ENCODE data around the gene FLVCR1.
"Not testable (repeated sequence)": the region's sequence is repeated elsewhere in the genome, so short reads cannot be mapped to it uniquely, and the experiment has no call there.

FLVCR1 gene

DNA sequence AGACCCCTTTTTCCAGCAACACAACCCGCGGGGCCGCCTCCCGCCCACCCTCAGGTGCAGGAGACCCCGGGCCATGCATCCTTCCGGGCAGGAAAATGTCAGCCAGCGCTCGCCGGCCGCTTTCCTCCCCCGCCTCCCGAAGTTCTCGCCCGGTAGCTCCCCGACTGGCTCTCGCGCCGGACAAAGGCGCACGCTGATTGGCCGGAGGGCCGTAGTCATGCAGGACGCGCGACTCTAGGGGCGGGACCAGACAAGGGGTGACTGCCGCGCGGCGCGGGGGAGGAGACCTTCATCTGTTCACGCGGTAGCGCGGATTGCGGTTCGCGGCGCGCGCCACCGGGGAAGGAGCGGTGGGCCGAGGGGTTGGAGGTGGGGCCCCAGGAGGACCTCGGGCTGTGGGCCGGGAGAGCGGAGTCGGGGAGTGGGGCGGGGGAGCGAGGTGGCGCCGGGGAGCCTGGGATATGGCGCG, at the start of gene FLVCR1:
Gene FLVCR1 (plus strand): TSS at position 284 of the 469 bp plus-strand sequence. CDS start 178 bp downstream, at position 462.
- DNase-seq, result peak; percentile 90

DNA sequence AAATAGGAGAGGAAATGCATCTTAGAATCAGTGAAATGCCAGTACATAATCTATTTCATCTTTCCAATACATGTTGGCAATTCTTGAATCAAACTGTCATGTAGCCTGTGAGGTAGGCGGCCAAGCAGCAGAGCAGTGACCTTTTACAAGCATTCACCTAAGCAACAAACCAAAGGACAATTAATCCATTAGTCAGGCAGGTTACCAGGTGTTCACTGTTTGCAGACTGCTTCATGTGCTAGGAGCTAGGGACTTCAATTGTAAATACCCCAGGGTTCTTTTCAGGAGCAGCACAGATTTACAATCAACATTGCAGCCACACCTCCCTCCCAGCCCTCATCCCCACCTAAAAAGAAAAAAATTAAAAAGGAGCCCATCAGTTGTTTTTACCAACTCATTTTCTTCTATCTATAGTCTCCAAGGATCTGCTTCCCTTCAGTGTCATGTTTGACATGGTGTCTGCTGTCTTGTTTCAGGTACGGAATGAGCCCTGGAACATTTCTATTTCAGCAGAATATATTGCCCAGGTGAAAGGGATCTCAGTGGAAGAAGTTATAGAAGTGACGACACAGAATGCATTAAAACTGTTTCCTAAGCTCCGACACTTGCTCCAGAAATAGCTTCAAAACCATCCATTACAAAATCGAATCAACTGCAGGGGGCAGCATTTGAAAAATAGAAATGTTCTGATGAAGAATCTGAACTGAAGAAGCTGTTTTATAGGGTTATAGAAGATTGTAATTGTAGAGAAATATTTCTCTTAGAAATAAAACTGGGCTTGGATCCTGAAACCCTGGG, 43.3 kb upstream of the FLVCR1 start:
- no peak for DNase-seq

DNA sequence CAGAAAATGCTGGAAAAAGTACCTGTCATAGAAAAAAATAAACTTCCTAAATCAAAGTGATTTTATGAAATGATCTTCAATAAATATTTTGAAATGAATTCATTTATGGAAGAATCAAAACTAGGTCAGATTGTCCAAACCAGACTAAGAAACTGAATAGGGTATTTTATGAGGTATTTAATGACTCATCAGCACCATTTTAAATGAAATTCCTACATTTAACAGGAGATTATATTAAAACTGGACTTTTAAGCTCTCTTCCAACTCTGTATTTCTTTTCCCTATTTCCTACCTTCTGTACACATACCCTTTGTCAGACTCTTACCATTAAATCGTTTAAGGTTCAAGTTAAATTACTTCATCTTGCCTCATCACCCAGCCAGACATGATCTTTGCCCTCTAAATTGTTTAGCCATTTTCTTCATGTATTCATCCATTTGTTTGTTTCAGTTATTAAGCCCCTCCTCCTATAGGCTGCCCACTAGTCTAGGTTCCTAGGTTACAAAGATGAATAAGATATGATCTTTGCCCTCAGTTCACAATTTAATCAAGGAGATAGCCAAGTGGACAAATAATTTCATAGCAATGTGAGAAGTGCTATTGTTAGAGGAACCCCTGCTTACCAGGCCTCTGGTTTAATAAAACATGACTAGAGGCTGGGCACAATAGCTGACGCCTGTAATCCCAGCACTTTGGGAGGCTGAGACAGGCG, 41.4 kb upstream of the FLVCR1 start:
- no peak for DNase-seq

DNA sequence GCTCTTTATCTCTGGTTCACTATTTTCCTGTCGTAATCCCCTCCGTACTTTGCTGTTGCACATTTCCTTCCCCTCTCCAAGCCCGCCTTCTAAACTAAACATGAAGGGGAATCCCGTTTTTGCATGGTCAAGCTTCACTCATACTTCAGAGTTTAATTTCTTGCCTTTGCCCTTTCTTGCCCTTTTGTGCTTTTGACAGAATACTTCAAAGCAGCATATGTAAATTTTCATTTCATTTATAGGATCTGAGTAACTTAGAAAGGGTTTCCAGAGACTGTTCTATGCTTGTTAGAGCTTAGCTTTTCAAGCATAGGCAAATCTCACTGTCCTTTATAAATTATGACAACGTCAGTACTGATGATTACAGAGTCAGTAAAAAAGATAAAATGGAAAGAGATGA, 38.3 kb upstream of the FLVCR1 start:
- no peak for DNase-seq

GRCh38 chr1:212820969-212821368, 37.1 kb upstream of the FLVCR1 start:
- no peak for DNase-seq

DNA sequence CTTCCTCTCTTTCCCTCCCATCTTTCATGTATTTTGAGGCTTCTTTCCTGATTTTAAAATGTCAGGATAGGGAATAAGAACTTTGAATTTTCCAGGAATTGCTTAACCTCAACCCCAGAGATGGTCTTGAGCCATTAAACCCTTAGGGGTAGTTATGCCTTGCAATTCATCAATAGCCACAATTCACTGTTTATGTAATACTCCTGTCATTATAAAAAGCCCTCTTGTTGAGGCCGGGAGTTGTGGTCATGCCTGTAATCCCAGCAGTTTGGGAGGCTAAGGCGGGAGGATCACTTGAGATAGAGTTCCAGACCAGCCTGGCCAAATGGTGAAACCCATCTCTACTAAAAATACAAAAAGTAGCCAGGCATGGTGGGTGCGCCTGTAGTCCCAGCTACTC, 35.1 kb upstream of the FLVCR1 start:
- DNase-seq, result no peak

GRCh38 chr1:212824201-212824600, 33.9 kb upstream of the FLVCR1 start:
- no peak for DNase-seq

- no peak for DNase-seq
Measured at GRCh38 chr1:212825798-212826452, 32.1 kb upstream of the FLVCR1 start.

GRCh38 chr1:212827171-212827776, 30.8 kb upstream of the FLVCR1 start:
- no peak for DNase-seq

- DNase-seq, result no peak
Measured at GRCh38 chr1:212827831-212828278, 30.2 kb upstream of the FLVCR1 start.

DNA sequence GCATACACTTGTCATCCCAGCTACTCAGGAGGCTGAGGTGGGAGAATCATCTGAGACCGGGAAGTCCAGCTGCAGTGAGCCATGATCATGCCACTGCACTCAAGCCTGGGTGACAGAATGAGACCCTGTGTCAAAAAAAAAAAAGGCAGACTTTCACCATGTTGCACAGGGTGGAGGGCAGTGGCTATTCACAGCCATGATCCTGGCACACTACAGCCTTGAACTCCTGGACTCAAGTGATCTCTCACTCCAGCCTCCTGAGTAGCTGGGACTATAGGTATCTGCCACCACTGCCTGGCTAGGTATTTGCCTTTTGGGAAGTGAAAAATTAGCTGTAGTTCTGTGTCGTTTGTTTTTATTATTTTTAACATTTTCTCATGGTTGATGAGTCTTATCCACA, 29.7 kb upstream of the FLVCR1 start:
- no peak for DNase-seq

GRCh38 chr1:212833211-212834207, 24.6 kb upstream of the FLVCR1 start:
- not testable (repeated sequence) for DNase-seq

DNA sequence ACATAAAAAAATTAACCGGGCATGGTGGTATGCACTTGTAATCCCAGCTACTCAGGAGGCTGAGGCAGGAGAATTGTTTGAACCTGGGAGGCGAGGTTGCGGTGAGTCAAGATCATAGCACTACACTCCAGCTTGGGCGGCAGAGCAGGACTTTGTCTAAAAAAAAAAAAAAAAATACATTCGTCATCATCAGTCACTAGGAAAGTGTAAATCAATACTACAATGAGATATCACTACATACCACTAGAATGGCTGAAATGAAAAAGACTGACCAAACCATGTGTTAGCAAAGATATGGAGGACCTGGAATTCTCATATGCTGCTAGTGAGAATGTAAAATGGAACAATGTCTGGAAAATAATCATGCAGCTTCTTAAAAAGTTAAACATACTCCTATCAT, 19.9 kb upstream of the FLVCR1 start:
- no peak for DNase-seq

DNA sequence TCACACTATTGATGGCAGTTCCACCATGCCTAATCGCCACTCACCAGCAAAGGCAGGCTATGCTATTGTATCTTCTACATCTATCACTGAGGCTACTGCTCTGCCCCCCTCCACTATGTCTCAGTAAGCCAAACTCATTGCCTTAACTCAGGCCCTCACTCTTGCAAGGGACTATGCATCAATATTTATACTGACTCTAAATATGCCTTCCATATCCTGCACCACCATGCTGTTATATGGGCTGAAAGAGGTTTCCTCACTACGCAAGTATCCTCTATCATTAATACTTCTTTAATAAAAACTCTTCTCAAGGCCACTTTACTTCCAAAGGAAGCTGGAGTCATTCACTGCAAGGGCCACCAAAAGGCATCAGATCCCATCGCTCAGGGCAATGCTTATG, 13.6 kb upstream of the FLVCR1 start:
- not testable (repeated sequence) for DNase-seq

GRCh38 chr1:212847549-212847948, 10.5 kb upstream of the FLVCR1 start, which contains the start of gene SPATA45:
SPATA45 (minus strand) TSS chr1:212847649; CDS start chr1:212836149, 11,500 bp downstream.
- no peak for DNase-seq

- no peak for DNase-seq
Measured at GRCh38 chr1:212852105-212852688, 5.9 kb upstream of the FLVCR1 start.

DNA sequence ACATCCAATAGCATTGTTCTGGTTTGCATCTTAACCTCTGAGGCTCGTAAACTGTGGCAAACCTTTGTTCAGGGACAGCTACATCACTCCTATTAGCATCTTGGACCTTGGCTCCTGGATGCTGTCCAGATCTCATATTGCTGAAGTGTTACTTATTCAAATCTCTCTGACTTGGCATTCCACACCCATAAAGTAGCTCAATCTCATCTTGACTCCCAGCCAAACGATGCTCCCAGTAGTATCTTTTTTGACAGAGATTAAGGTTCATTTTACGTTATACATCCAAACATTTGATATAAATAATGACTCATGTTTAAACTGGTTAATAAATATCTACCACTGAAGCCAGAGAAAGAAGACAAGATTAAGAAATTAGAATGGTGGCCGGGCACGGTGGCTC, 4.4 kb upstream of the FLVCR1 start:
- no peak for DNase-seq

DNA sequence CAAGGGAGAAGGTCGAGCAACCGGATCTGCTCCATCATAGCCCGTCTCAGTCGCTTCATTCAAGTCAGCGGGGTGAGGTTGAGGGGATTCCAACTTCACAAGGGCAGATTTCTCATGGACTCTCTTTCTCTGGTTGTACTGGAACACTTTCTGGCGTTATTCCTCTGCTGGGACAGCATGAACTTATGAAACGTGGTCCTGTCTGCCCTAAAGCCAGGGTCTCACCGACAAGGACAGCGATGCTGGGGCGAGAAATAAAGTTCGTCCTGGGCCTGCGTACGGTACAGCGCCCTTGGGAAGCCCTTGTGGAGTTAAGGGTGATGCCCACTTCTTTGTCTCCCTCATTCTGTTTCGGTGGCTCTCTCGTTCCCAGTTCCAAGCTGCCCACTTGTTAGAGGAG, 1.3 kb upstream of the FLVCR1 start:
- DNase-seq, result no peak

GRCh38 chr1:212858461-212859265, 588 bp downstream of the FLVCR1 start:
- no peak for DNase-seq
